GM12878 (cell line): Measurements from ENCODE around the gene FSTL4. TPM values are rescaled to one million over a fixed set of nuclear protein-coding genes. Genes with fewer than 3 reads are reported as not detected.

Experiments used
- ATAC-seq: fragments of 200-7000 bp; cut with Tn5 transposase; 3 replicates; pipeline ENCODE4 v1.9.1; 2020; ENCODE audit warnings: mild to moderate bottlenecking, moderate library complexity
- BruUV-seq: library from RNA; stranded (reverse); fragments of 400-500 nt; replicated peaks from 2 replicates; lab custom pipeline; 2021; lab: Mats Ljungman, UMichigan
- CTCF ChIA-PET: fragments of 300-600 bp; sonication (Branson Sonifier 250); formaldehyde crosslinking; extraction: SDS; loops from one replicate; lab custom pipeline; 2021; ENCODE audit warnings: inconsistent platforms; lab: Yijun Ruan, JAX
- POLR2A ChIA-PET: fragments of 350-600 bp; formaldehyde crosslinking; extraction: SDS; loops from one replicate; lab custom pipeline; 2021; ENCODE audit warnings: inconsistent platforms; lab: Charles Lee
- RAD21 ChIA-PET: fragments of 300-600 bp; sonication (Branson Sonifier 250); formaldehyde crosslinking; loops from one replicate; lab custom pipeline; 2023; ENCODE audit warnings: antibody characterized with exemption; ENCODE audit not compliant: unreplicated experiment; lab: Charles Lee
- SMC1A ChIA-PET: fragments of 300-600 bp; sonication (Branson Sonifier 250); formaldehyde crosslinking; loops from one replicate; lab custom pipeline; 2023; ENCODE audit not compliant: unreplicated experiment, uncharacterized antibody; lab: Charles Lee
- DNase-seq: peaks from one replicate; pipeline ENCODE4 v3.0.0-alpha.2; 2011; ENCODE audit warnings: low read depth, low spot score
- FAIRE-seq: peaks from 3 replicates; lab custom pipeline; 2011; peaks lifted over from hg19 to GRCh38; lab: Jason Lieb, UNC
- H2AFZ ChIP-seq: 2 replicates; pipeline ENCODE4 v1.6.0; 2011; ENCODE audit warnings: low read depth, low read length, control low read depth; ENCODE audit not compliant: control insufficient read depth
- H3K27ac ChIP-seq: 2 replicates; pipeline ENCODE4 v1.5.1; 2011; ENCODE audit warnings: control low read depth; ENCODE audit not compliant: control insufficient read depth, insufficient read depth
- H3K27me3 ChIP-seq, 2 experiments: replicated peaks in 1 of 2; 2 replicates each; pipeline versions ENCODE4 v1.6.0 to v1.6.1; 2011; ENCODE audit warnings: low read length in 1 of 2; ENCODE audit not compliant: control insufficient read depth in 2 of 2, insufficient read depth in 2 of 2
- H3K36me3 ChIP-seq, 2 experiments: 2 replicates each; pipeline ENCODE4 v1.5.1; 2011; ENCODE audit warnings: low read length in 1 of 2; ENCODE audit not compliant: control insufficient read depth in 2 of 2, insufficient read depth in 2 of 2
- H3K4me1 ChIP-seq: 2 replicates; pipeline ENCODE4 v1.6.1; 2011; ENCODE audit warnings: mild to moderate bottlenecking, low read length, moderate library complexity, mixed read lengths; ENCODE audit not compliant: control insufficient read depth, insufficient read depth
- H3K4me2 ChIP-seq: 2 replicates; pipeline ENCODE4 v1.6.0; 2011; ENCODE audit warnings: control low read depth; ENCODE audit not compliant: control insufficient read depth, insufficient read depth
- H3K4me3 ChIP-seq: fragments of 200-600 bp; sonication (generic); 2 replicates; pipeline ENCODE4 v1.5.1; 2016
- H3K79me2 ChIP-seq: 2 replicates; pipeline ENCODE4 v1.6.0; 2011; ENCODE audit warnings: low read length; ENCODE audit not compliant: control insufficient read depth, insufficient read depth
- H3K9ac ChIP-seq: 2 replicates; pipeline ENCODE4 v1.8.0; 2011; ENCODE audit warnings: low read length, control low read depth, mixed read lengths; ENCODE audit not compliant: control insufficient read depth, insufficient read depth
- H3K9me3 ChIP-seq: replicated peaks from 3 replicates; pipeline ENCODE4 v1.5.1; 2011; ENCODE audit warnings: mild to moderate bottlenecking, low read length; ENCODE audit not compliant: control insufficient read depth, insufficient read depth
- H4K20me1 ChIP-seq: 2 replicates; pipeline ENCODE4 v1.6.0; 2011; ENCODE audit not compliant: control insufficient read depth, insufficient read depth
- CUX1 ChIP-seq: IDR thresholded peaks from 2 replicates; pipeline ENCODE4 v1.6.1; 2012; ENCODE audit warnings: improper control_type of control experiment, low read depth, low read length; ENCODE audit not compliant: insufficient replicate concordance
- HDAC6 ChIP-seq: fragments of 200-600 bp; sonication (generic); IDR thresholded peaks from one replicate; pipeline ENCODE4 v1.8.0; 2017; ENCODE audit warnings: antibody characterized with exemption; ENCODE audit not compliant: unreplicated experiment
- MTA2 ChIP-seq: fragments of 450-650 bp; IDR thresholded peaks from 2 replicates; pipeline ENCODE4 v1.6.1; 2016; ENCODE audit warnings: low read depth, mild to moderate bottlenecking, moderate library complexity
- PAX8 ChIP-seq: fragments of 450-650 bp; IDR thresholded peaks from 2 replicates; pipeline ENCODE4 v1.6.1; 2017; ENCODE audit warnings: mild to moderate bottlenecking, moderate library complexity
- RELA ChIP-seq: fragments of 450-650 bp; IDR thresholded peaks from 2 replicates; pipeline ENCODE4 v1.8.0; 2014; ENCODE audit warnings: borderline replicate concordance; ENCODE audit not compliant: partially characterized antibody
- RFX5 ChIP-seq: IDR thresholded peaks from 2 replicates; pipeline ENCODE4 v1.6.1; 2011; ENCODE audit warnings: low read depth, low read length, improper control_type of control experiment
- SIX5 ChIP-seq: IDR thresholded peaks from 2 replicates; pipeline ENCODE4 v1.6.1; 2011; ENCODE audit warnings: mild to moderate bottlenecking, low read depth, low read length, moderate library complexity; ENCODE audit not compliant: severe bottlenecking
- TAF1 ChIP-seq: IDR thresholded peaks from 2 replicates; pipeline ENCODE4 v1.6.1; 2011; ENCODE audit warnings: mild to moderate bottlenecking, low read depth, low read length, borderline replicate concordance
- ZBTB4 ChIP-seq: fragments of 450-650 bp; formaldehyde crosslinking; IDR thresholded peaks from 2 replicates; pipeline ENCODE4 v1.4.0; 2022; ENCODE audit warnings: mild to moderate bottlenecking, moderate library complexity
- ZNF207 ChIP-seq: fragments of 450-650 bp; IDR thresholded peaks from 2 replicates; pipeline ENCODE4 v1.6.1; 2014; ENCODE audit warnings: antibody characterized with exemption, mild to moderate bottlenecking, borderline replicate concordance
- ZNF687 ChIP-seq: fragments of 450-650 bp; IDR thresholded peaks from 2 replicates; pipeline ENCODE4 v1.6.1; 2017; ENCODE audit warnings: mild to moderate bottlenecking, moderate library complexity
- WGBS: methylation state at CpG from one replicate; pipeline ENCODE4 v1.1.6; 2016; ENCODE audit warnings: low lambda C conversion rate; ENCODE audit not compliant: insufficient replicate concordance, insufficient coverage; ENCODE audit errors: missing lambda C conversion rate; 5-methylcytosine and 5-hydroxymethylcytosine counted together
- in situ Hi-C: fragments of 300-500 bp; cut with MboI; formaldehyde crosslinking; loops from 9 replicates; pipeline ENCODE4 v1.14.3; 2018; ENCODE audit warnings: mixed read lengths
- intact Hi-C: fragments of 100-400 bp; cut with micrococcal nuclease; formaldehyde crosslinking; loops from one replicate; pipeline ENCODE4 v1.14.2; 2022; ENCODE audit not compliant: unreplicated experiment
- polyA plus RNA-seq, 11 experiments: library from polyadenylated mRNA; depleted of rRNA in 4 of 11; unstranded in 6 of 11; stranded (reverse) in 5 of 11; fragments of >200 nt; fragmentation: Nextera tagmentation in 4 of 11; fragmentation: Illumina TruSeq in 1 of 11; extraction: Ambion mirVana in 4 of 11; extraction: Trizol in 1 of 11; gene quantifications; 1 replicate in 1 of 11; 2 replicates in 10 of 11; pipeline versions ENCODE4 v1.2.1 to v1.2.3, GENCODE V29; 2011 to 2016; ENCODE audit warnings: inconsistent platforms in 2 of 11, missing spikeins in 2 of 11, low read depth in 1 of 11
- total RNA-seq, 4 experiments: library from RNA; depleted of rRNA in 3 of 4; stranded (reverse); fragments of >200 nt in 3 of 4; fragmentation: Illumina TruSeq in 1 of 4; extraction: Trizol in 1 of 4; gene quantifications; 2 replicates each; pipeline versions ENCODE4 v1.2.1 to v1.2.3, GENCODE V29; 2013 to 2021

The FSTL4 gene
- total and polyA plus RNA-seq, 10 of the 15 experiments (the other 5 are each of a cell fraction or from before 2014, with no cell fraction given) = 0.01 to 0.79 (median 0.21) TPM; not detected in 6

GRCh38 chr5:133426264-133426663 is 186.1 kb downstream of the FSTL4 start:
- Histone ChIP-seq H3K4me2 (no peak overlapping the region), H3K79me2 (no peaks in the 10 kb centered on the region), H3K27ac (no peak overlapping the region), H3K36me3 (no peaks in the 10 kb centered on the region), H2AFZ (no peak overlapping the region), H3K9ac (no peak overlapping the region), H3K27me3 (peaks cover 1 to 7% of the 10 kb centered on the region in 2 experiments; a peak in 3 of 4 replicates), H4K20me1 (no peaks in the 10 kb centered on the region; the same call in 1 of the 2 replicates), H3K4me3 (no peak overlapping the region), H3K9me3 (no peaks in the 10 kb centered on the region), H3K4me1 (0 out of 2 replicates have a peak, but pooled peaks cover 4% of the 10 kb centered on the region)
- FAIRE-seq (no peak), DNase-seq (no peak), ATAC-seq (no peak)
- POLR2A ChIA-PET = no interaction called here
- SMC1A ChIA-PET = interaction anchor here (0.8 to 1.6 kb wide), 4 partner anchors 8 to 331 kb away, joined by 3 read pairs; no protein-coding TSS in a partner anchor
- WGBS = 51% methylated on average over 9 of the region's 9 CpGs
- in situ Hi-C loops (no loop called here), intact Hi-C loops (no loop called here)
- RAD21 ChIA-PET = interaction anchor here (1.1 kb wide), 1 partner anchor 27 kb away, joined by 3 read pairs; no protein-coding TSS in a partner anchor
- CTCF ChIA-PET = interaction anchor here (0.7 to 3.9 kb wide), 9 partner anchors 9 to 519 kb away, joined by 3 to 51 read pairs (median 3); no protein-coding TSS in a partner anchor
- BruUV-seq = no TSS peak
- no peak for TF ChIP-seq HDAC6
- TF ChIP-seq RFX5 = no peak
- TF ChIP-seq MTA2 = no peak
- TF ChIP-seq ZBTB4 (CRISPR knock-in tag) = no peak
- no peak for TF ChIP-seq PAX8
- TF ChIP-seq RELA = no peak
- TF ChIP-seq ZNF687 = no peak
- TF ChIP-seq TAF1 = no peak
- no peak for TF ChIP-seq CUX1
- no peak for TF ChIP-seq ZNF207
- TF ChIP-seq SIX5 = no peak
